Caco-2 (cell line): ENCODE results near the gene TUBB1. TPM values are rescaled to one million over a fixed set of nuclear protein-coding genes. Genes with fewer than 3 reads are reported as not detected.

ENCODE experiments used
- BruUV-seq: library from RNA; stranded (reverse); fragments of 400-500 nt; replicated peaks from 2 replicates; lab custom pipeline; 2021; lab: Mats Ljungman, UMichigan
- CTCF ChIA-PET: fragments of 300-600 bp; sonication (Branson Sonifier 250); formaldehyde crosslinking; loops from one replicate; lab custom pipeline; 2022; ENCODE audit warnings: antibody characterized with exemption; lab: Charles Lee
- POLR2A ChIA-PET: fragments of 300-600 bp; sonication (Branson Sonifier 250); formaldehyde crosslinking; loops from one replicate; lab custom pipeline; 2022; ENCODE audit warnings: antibody characterized with exemption; lab: Charles Lee
- DNase-seq, 2 experiments: peaks; one replicate each; pipeline versions ENCODE4 v3.0.0 to v3.0.0-alpha.2; 2020 to 2022
- H3K27me3 ChIP-seq: replicated peaks from 2 replicates; pipeline ENCODE4 v1.6.0; 2011; ENCODE audit warnings: low read length; ENCODE audit not compliant: control insufficient read depth, insufficient read depth
- H3K36me3 ChIP-seq: 2 replicates; pipeline ENCODE4 v1.5.1; 2011; ENCODE audit warnings: low read length; ENCODE audit not compliant: control insufficient read depth, insufficient read depth
- H3K4me1 ChIP-seq: fragments of 250-450 bp; sonication (Bioruptor Pico); 2 replicates; pipeline ENCODE4 v1.5.1; 2020; ENCODE audit warnings: mild to moderate bottlenecking
- H3K4me3 ChIP-seq: 2 replicates; pipeline ENCODE4 v1.5.1; 2011; ENCODE audit warnings: low read depth, mild to moderate bottlenecking, control low read depth, low read length
- H3K9me3 ChIP-seq: fragments of 250-450 bp; sonication (Bioruptor Pico); 2 replicates; pipeline ENCODE4 v1.5.1; 2020; ENCODE audit warnings: mild to moderate bottlenecking, moderate library complexity
- H3K27ac Mint-ChIP-seq: one replicate; pipeline ENCODE4 v1.8.0; 2022; ENCODE audit warnings: mixed read lengths; ENCODE audit not compliant: unreplicated experiment
- H3K27me3 Mint-ChIP-seq: one replicate; pipeline ENCODE4 v1.8.0; 2022; ENCODE audit warnings: mixed read lengths; ENCODE audit not compliant: insufficient read depth, unreplicated experiment
- H3K36me3 Mint-ChIP-seq: one replicate; pipeline ENCODE4 v1.8.0; 2022; ENCODE audit warnings: mild to moderate bottlenecking, mixed read lengths; ENCODE audit not compliant: insufficient read depth, unreplicated experiment
- H3K4me1 Mint-ChIP-seq: one replicate; pipeline ENCODE4 v1.8.0; 2022; ENCODE audit warnings: low read depth, mixed read lengths; ENCODE audit not compliant: unreplicated experiment
- H3K4me3 Mint-ChIP-seq: one replicate; pipeline ENCODE4 v1.8.0; 2022; ENCODE audit warnings: mild to moderate bottlenecking, moderate library complexity, mixed read lengths; ENCODE audit not compliant: unreplicated experiment
- H3K9me3 Mint-ChIP-seq: one replicate; pipeline ENCODE4 v1.8.0; 2022; ENCODE audit warnings: mixed read lengths; ENCODE audit not compliant: unreplicated experiment
- intact Hi-C: fragments of 100-400 bp; cut with micrococcal nuclease; formaldehyde crosslinking; loops from one replicate; pipeline ENCODE4 v1.10.0; 2022; ENCODE audit not compliant: unreplicated experiment
- total RNA-seq: library from RNA; stranded (reverse); gene quantifications from 2 replicates; pipeline ENCODE4 v1.2.3, GENCODE V29; 2022
- TF ChIP-seq, protein P1 (sequence below), 2 experiments: fragments of 200-600 bp in 1 of 2; IDR thresholded peaks; 1 replicate in 1 of 2; 2 replicates in 1 of 2; pipeline versions ENCODE4 v1.5.1 to v1.8.0; 2011 to 2022; ENCODE audit warnings: antibody characterized with exemption in 1 of 2, control low read depth in 1 of 2, inconsistent platforms in 1 of 2, low read depth in 1 of 2, low read length in 1 of 2, mild to moderate bottlenecking in 1 of 2, moderate library complexity in 1 of 2; ENCODE audit not compliant: insufficient read depth in 1 of 2, severe bottlenecking in 1 of 2, unreplicated experiment in 1 of 2

The TUBB1 gene
- total RNA-seq, 1 experiment from 2014 or later, result 0.18 TPM

DNA sequence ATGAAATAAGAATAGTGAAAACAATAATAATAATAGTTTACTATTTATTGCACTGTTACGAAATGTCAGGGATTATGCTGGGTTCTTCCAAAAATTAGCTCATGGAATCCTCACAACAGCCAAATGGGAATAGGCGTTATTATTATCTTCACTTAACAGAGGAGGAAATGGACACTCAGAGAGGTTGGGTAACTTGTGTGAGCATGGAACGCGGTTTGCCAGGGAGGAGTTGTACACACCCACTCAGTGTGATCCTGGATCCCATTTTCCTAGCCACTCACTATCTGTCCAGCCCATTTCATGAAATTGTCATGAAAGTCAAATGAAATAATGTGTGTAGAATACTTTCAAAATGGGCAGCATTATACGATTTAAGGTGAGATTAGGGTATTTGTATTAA lies 33.6 kb upstream of the TUBB1 start:
- intact Hi-C loops, result no loop called here
- H3K27me3 ChIP-seq, result no peaks in the 10 kb centered on the region
- DNase-seq, result no peak
- no peaks in the 10 kb centered on the region for H3K27me3 Mint-ChIP-seq
- no peak overlapping the region for H3K4me3 Mint-ChIP-seq
- TF ChIP-seq, protein P1, sequence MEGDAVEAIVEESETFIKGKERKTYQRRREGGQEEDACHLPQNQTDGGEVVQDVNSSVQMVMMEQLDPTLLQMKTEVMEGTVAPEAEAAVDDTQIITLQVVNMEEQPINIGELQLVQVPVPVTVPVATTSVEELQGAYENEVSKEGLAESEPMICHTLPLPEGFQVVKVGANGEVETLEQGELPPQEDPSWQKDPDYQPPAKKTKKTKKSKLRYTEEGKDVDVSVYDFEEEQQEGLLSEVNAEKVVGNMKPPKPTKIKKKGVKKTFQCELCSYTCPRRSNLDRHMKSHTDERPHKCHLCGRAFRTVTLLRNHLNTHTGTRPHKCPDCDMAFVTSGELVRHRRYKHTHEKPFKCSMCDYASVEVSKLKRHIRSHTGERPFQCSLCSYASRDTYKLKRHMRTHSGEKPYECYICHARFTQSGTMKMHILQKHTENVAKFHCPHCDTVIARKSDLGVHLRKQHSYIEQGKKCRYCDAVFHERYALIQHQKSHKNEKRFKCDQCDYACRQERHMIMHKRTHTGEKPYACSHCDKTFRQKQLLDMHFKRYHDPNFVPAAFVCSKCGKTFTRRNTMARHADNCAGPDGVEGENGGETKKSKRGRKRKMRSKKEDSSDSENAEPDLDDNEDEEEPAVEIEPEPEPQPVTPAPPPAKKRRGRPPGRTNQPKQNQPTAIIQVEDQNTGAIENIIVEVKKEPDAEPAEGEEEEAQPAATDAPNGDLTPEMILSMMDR (IDR thresholded peaks at IDR 0.05; ENCODE audit: insufficient read depth in 1 of 2, low read depth in 1 of 2, low read length in 1 of 2, severe bottlenecking in 1 of 2, unreplicated experiment in 1 of 2), result no peak
- no peak overlapping the region for H3K27ac Mint-ChIP-seq
- no peak overlapping the region for H3K4me3 ChIP-seq
- H3K9me3 Mint-ChIP-seq, result no peaks in the 10 kb centered on the region
- POLR2A ChIA-PET, result interaction anchor here (0.5 kb wide), 1 partner anchor 47 kb away, joined by 3 read pairs; no protein-coding TSS in a partner anchor
- H3K36me3 ChIP-seq, result peaks cover 17% of the 10 kb centered on the region
- CTCF ChIA-PET, result no interaction called here
- peaks cover 9% of the 10 kb centered on the region for H3K4me1 ChIP-seq
- peaks cover 21% of the 10 kb centered on the region for H3K4me1 Mint-ChIP-seq
- BruUV-seq, result no TSS peak
- no peaks in the 10 kb centered on the region for H3K9me3 ChIP-seq
- peaks cover 77% of the 10 kb centered on the region for H3K36me3 Mint-ChIP-seq

DNA sequence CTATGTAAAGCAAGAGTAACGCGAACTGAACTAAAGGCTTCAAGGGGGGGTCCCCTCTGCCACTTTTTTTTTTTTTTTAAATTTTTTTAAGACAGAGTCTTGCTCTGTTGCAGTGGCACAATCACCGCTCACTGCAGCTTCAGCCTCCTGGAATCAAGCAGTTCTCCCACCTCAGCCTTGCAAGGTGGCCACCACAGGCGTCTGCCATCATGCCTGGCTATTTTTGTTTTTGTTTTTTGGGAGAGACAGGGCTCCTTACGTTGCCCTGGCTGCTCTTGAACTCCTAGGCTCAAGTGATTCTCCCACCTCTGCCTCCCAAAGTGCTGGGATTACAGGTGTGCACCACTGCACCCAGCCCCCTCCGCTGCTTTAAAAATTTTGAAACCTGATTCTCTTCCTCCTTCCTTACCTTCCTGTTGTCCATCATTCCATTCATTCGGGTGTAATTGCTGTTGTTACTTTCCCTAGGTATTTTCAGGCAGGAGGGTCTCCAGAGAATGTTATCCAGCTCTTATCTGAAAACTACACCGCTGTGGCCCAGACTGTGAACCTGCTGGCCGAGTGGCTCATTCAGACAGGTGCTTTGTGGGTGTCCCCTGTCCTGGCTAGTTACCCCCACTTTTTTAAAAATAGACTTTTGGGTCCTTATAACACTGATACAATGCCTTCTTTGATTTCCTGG lies 32.8 kb upstream of the TUBB1 start:
- Histone ChIP-seq H3K4me3 (no peak overlapping the region), H3K9me3 (no peaks in the 10 kb centered on the region), H3K36me3 (peaks cover 17% of the 10 kb centered on the region), H3K4me1 (peaks cover 8% of the 10 kb centered on the region), H3K27me3 (no peaks in the 10 kb centered on the region)
- BruUV-seq, result no TSS peak
- no peaks in the 10 kb centered on the region for H3K9me3 Mint-ChIP-seq
- peaks cover 85% of the 10 kb centered on the region for H3K36me3 Mint-ChIP-seq
- DNase-seq, result peak in 1 of 2 experiments; percentile 29
- intact Hi-C loops, result no loop called here
- TF ChIP-seq, protein P1 (IDR thresholded peaks at IDR 0.05; ENCODE audit: insufficient read depth in 1 of 2, low read depth in 1 of 2, low read length in 1 of 2, severe bottlenecking in 1 of 2, unreplicated experiment in 1 of 2), result no peak
- ChIA-PET POLR2A (no interaction called here), CTCF (no interaction called here)
- no peak overlapping the region for H3K27ac Mint-ChIP-seq
- H3K27me3 Mint-ChIP-seq, result no peaks in the 10 kb centered on the region
- no peak overlapping the region for H3K4me3 Mint-ChIP-seq
- peaks cover 21% of the 10 kb centered on the region for H3K4me1 Mint-ChIP-seq

DNA sequence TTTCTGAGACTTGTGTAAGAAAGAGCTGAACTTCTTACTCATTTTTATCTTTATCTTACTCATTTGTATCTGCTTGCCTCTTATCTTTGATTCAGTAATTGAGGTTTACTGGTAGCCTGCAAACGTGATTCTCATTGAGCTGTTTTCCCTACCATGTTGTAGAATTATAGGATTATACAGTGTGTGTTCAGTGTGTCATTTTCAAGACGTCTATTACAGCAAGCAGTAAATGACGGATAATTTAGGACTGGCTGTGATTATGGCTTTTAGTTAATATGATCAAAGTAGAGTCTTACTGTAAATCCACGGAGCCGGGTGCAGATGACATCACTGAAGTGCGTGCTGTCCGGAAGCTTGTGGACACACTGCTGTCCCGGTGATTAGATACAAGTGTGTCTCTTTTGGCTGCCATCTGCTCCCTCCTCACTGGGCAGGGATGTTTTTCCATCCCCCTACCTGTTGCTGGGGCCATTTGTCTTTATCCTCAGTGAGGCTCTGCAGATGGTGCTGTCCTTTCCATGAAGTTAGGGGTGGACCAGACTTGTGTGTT lies 32.2 kb upstream of the TUBB1 start:
- no TSS peak for BruUV-seq
- intact Hi-C loops, result no loop called here
- peaks cover 20% of the 10 kb centered on the region for H3K4me1 Mint-ChIP-seq
- H3K27ac Mint-ChIP-seq, result no peak overlapping the region
- TF ChIP-seq, protein P1 (IDR thresholded peaks at IDR 0.05; ENCODE audit: insufficient read depth in 1 of 2, low read depth in 1 of 2, low read length in 1 of 2, severe bottlenecking in 1 of 2, unreplicated experiment in 1 of 2), result no peak
- no peak overlapping the region for H3K4me3 ChIP-seq
- peaks cover 17% of the 10 kb centered on the region for H3K36me3 ChIP-seq
- ChIA-PET CTCF (no interaction called here), POLR2A (no interaction called here)
- H3K9me3 Mint-ChIP-seq, result no peaks in the 10 kb centered on the region
- no peaks in the 10 kb centered on the region for H3K9me3 ChIP-seq
- H3K27me3 Mint-ChIP-seq, result no peaks in the 10 kb centered on the region
- H3K27me3 ChIP-seq, result no peaks in the 10 kb centered on the region
- H3K4me3 Mint-ChIP-seq, result no peak overlapping the region
- peak in 1 of 2 experiments; percentile 13 for DNase-seq
- H3K4me1 ChIP-seq, result peaks cover 8% of the 10 kb centered on the region
- peaks cover 86% of the 10 kb centered on the region for H3K36me3 Mint-ChIP-seq
